ENCODE data around the gene LRRC51. TPM values are rescaled to one million over a fixed set of nuclear protein-coding genes. Genes with fewer than 3 reads are reported as not detected.
"Not testable (repeated sequence)": the region's sequence is repeated elsewhere in the genome, so short reads cannot be mapped to it uniquely, and the experiment has no call there.

Gene LRRC51
- total RNA-seq, 1 donor from 2014 or later: 3.7 TPM

GRCh38 chr11:72127923-72128322 lies 47.3 kb downstream of the LRRC51 start:
- no peak for TF ChIP-seq CTCF (conservative IDR thresholded peaks at IDR 0.05; ENCODE audit: low read depth, low read length)
- no peak for DNase-seq (ENCODE audit: low read depth)
- H3K4me3 ChIP-seq (ENCODE audit: low read depth, low read length): no peak overlapping the region

- no peak overlapping the region for H3K4me3 ChIP-seq (ENCODE audit: low read depth, low read length)
- TF ChIP-seq CTCF (conservative IDR thresholded peaks at IDR 0.05; ENCODE audit: low read depth, low read length): no peak
- DNase-seq (ENCODE audit: low read depth): no peak
These were observed 48.7 kb downstream of the LRRC51 start for GRCh38 chr11:72129381-72129780.

- no peak overlapping the region for H3K4me3 ChIP-seq (ENCODE audit: low read depth, low read length)
- TF ChIP-seq CTCF (conservative IDR thresholded peaks at IDR 0.05; ENCODE audit: low read depth, low read length): no peak
- no peak for DNase-seq (ENCODE audit: low read depth)
These were observed 52.0 kb downstream of the LRRC51 start for GRCh38 chr11:72132646-72133045.

DNA sequence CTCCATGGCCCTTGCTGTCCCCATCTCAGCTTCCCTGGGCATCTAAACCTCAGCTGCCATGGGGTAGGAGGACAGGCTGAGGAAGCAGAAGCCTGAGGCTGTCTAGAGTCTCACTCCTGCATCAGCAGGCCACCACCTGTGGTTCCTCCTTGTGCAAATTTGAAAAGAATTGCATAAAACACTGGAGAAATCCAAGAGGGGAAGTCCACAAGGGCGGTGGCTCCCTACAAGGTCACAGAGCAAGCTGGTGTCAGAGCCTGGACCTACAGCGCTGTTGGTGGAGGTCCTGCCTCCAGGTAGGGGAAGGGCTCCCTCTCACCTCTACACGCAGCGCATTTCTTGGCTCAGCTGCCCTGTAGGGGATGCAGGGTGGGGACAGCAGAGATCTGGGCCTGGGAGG lies 54.8 kb downstream of the LRRC51 start, which contains the start of gene FOLR3:
Gene FOLR3 (plus strand): TSS at position 253 of the 400 bp plus-strand sequence. CDS start 228 bp downstream, outside the sequence.
- not testable (repeated sequence) for H3K4me3 ChIP-seq (ENCODE audit: low read depth, low read length); DNase-seq (ENCODE audit: low read depth)

DNA sequence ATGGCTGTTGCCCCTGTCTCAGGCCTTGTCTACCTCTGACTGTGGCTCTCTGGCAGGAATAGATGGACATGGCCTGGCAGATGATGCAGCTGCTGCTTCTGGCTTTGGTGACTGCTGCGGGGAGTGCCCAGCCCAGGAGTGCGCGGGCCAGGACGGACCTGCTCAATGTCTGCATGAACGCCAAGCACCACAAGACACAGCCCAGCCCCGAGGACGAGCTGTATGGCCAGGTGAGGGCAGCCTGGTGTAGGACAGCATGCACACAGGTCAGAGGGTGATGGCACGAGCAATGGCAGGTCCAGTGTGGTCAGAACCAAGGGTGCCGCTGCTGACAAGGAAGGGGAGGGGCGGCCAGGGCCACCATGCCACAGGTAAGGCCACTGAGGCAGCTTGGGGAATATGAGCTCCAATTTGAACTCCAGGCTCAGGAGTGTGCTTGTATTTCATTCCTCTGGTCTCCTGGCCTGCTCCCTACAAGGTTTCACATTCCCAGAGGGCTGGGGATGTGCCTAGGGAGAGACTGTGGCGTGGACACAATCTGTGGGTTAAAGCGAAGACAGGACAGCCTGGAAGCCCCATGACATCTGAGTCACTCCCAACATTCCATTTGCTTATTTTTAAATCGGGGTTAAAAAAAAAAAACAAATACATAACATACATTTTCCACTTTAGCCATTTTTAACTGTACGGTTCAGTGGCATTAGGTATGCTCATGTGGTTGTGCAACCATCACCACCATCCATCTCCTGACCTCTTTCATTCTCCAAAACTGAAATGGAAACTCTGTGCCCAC lies 55.4 kb downstream of the LRRC51 start:
- H3K4me3 ChIP-seq (ENCODE audit: low read depth, low read length): no peak overlapping the region
- no peak for TF ChIP-seq CTCF (conservative IDR thresholded peaks at IDR 0.05; ENCODE audit: low read depth, low read length)
- DNase-seq (ENCODE audit: low read depth): no peak

- no peak overlapping the region for H3K4me3 ChIP-seq (ENCODE audit: low read depth, low read length)
- no peak for DNase-seq (ENCODE audit: low read depth)
- no peak for TF ChIP-seq CTCF (conservative IDR thresholded peaks at IDR 0.05; ENCODE audit: low read depth, low read length)
These were observed 56.1 kb downstream of the LRRC51 start for GRCh38 chr11:72136684-72137262.

GRCh38 chr11:72138821-72139390 lies 58.3 kb downstream of the LRRC51 start:
- DNase-seq (ENCODE audit: low read depth): no peak
- no peak for TF ChIP-seq CTCF (conservative IDR thresholded peaks at IDR 0.05; ENCODE audit: low read depth, low read length)
- H3K4me3 ChIP-seq (ENCODE audit: low read depth, low read length): no peak overlapping the region
